Lower lobe of right lung (tissue), 2 donors: Measurements from ENCODE around the gene FGF5. TPM values are rescaled to one million over a fixed set of nuclear protein-coding genes. Genes with fewer than 3 reads are reported as not detected.
"Not testable (repeated sequence)": the region's sequence is repeated elsewhere in the genome, so short reads cannot be mapped to it uniquely, and the experiment has no call there.

ENCODE experiments used
- ATAC-seq, 2 donors: fragments of 200-7000 bp; cut with Tn5 transposase; one replicate each; pipeline ENCODE4 v1.9.1; 2020 to 2022; ENCODE audit warnings: mild to moderate bottlenecking in 2 of 2, moderate library complexity in 2 of 2
- DNase-seq: peaks from one replicate; pipeline ENCODE4 v3.0.0-alpha.2; 2020
- H3K27ac ChIP-seq: fragments of 200-600 bp; one replicate; pipeline ENCODE4 v1.8.0; 2022
- H3K27me3 ChIP-seq: fragments of 200-600 bp; one replicate; pipeline ENCODE4 v1.8.0; 2022; ENCODE audit warnings: low read depth
- H3K36me3 ChIP-seq: fragments of 200-600 bp; one replicate; pipeline ENCODE4 v1.8.0; 2022; ENCODE audit warnings: mild to moderate bottlenecking
- H3K4me1 ChIP-seq: fragments of 200-600 bp; one replicate; pipeline ENCODE4 v1.8.0; 2022
- H3K4me3 ChIP-seq: fragments of 200-600 bp; one replicate; pipeline ENCODE4 v1.8.0; 2022; ENCODE audit warnings: mild to moderate bottlenecking
- H3K9me3 ChIP-seq: fragments of 200-600 bp; one replicate; pipeline ENCODE4 v1.8.0; 2022
- CTCF ChIP-seq: fragments of 200-600 bp; IDR thresholded peaks from one replicate; pipeline ENCODE4 v1.8.0; 2022; ENCODE audit warnings: antibody characterized with exemption, mild to moderate bottlenecking
- intact Hi-C: fragments of 100-400 bp; cut with DNase I; formaldehyde crosslinking; loops from one replicate; pipeline ENCODE4 v1.11.0; 2022
- total RNA-seq: library from RNA; stranded (reverse); fragmentation: NEBNext Ultra II Directional; extraction: Animal tissue kit (Norgen Biotek cat#: 25700); gene quantifications from one replicate; pipeline ENCODE4 v1.2.1, GENCODE V29; 2021
- donor health status: DM: no; HTN: yes; CAD: no; lungs with severe emphysema.

The FGF5 gene
- total RNA-seq, 1 donor from 2014 or later: not detected

GRCh38 chr4:80270868-80271267 is 4.4 kb downstream of the FGF5 start:
- Histone ChIP-seq H3K4me3 (no peak overlapping the region), H3K27me3 (peaks cover 39% of the 10 kb centered on the region), H3K4me1 (peaks cover 14% of the 10 kb centered on the region), H3K9me3 (no peaks in the 10 kb centered on the region), H3K36me3 (no peaks in the 10 kb centered on the region), H3K27ac (no peak overlapping the region)
- DNase-seq (no peak), ATAC-seq (no peak)
- intact Hi-C loops: no loop called here
- TF ChIP-seq CTCF: no peak

- no peaks in the 10 kb centered on the region for H3K9me3 ChIP-seq
- no peak for DNase-seq
- no peaks in the 10 kb centered on the region for H3K36me3 ChIP-seq
- peaks cover 30% of the 10 kb centered on the region for H3K27me3 ChIP-seq
- H3K4me1 ChIP-seq: peaks cover 5% of the 10 kb centered on the region
- no peak overlapping the region for H3K4me3 ChIP-seq
- no peak overlapping the region for H3K27ac ChIP-seq
- no peak for TF ChIP-seq CTCF
- ATAC-seq: no peak
- intact Hi-C loops: no loop called here
Observed at GRCh38 chr4:80271801-80272200, 5.3 kb downstream of the FGF5 start.

- no peaks in the 10 kb centered on the region for H3K4me1 ChIP-seq
- no peaks in the 10 kb centered on the region for H3K27me3 ChIP-seq
- H3K9me3 ChIP-seq: no peaks in the 10 kb centered on the region
- H3K36me3 ChIP-seq: no peaks in the 10 kb centered on the region
- no peak overlapping the region for H3K27ac ChIP-seq
- intact Hi-C loops: no loop called here
- no peak overlapping the region for H3K4me3 ChIP-seq
- TF ChIP-seq CTCF: no peak
- DNase-seq (no peak), ATAC-seq (no peak)
Observed at GRCh38 chr4:80276931-80277330, 10.5 kb downstream of the FGF5 start.

- no peaks in the 10 kb centered on the region for H3K9me3 ChIP-seq
- no peak for TF ChIP-seq CTCF
- no peaks in the 10 kb centered on the region for H3K4me1 ChIP-seq
- intact Hi-C loops: no loop called here
- no peak for ATAC-seq
- no peak overlapping the region for H3K27ac ChIP-seq
- DNase-seq: no peak
- no peaks in the 10 kb centered on the region for H3K36me3 ChIP-seq
- H3K27me3 ChIP-seq: no peaks in the 10 kb centered on the region
- no peak overlapping the region for H3K4me3 ChIP-seq
Observed at GRCh38 chr4:80279751-80280150, 13.3 kb downstream of the FGF5 start.

GRCh38 chr4:80286451-80286850 is 20.0 kb downstream of the FGF5 start:
- Histone ChIP-seq H3K36me3 (no peaks in the 10 kb centered on the region), H3K27ac (no peak overlapping the region), H3K4me3 (no peak overlapping the region), H3K9me3 (no peaks in the 10 kb centered on the region), H3K4me1 (no peaks in the 10 kb centered on the region), H3K27me3 (no peaks in the 10 kb centered on the region)
- intact Hi-C loops: no loop called here
- TF ChIP-seq CTCF: no peak
- no peak for DNase-seq
- no peak for ATAC-seq

- H3K4me1 ChIP-seq, H3K27me3 ChIP-seq, H3K36me3 ChIP-seq, H3K27ac ChIP-seq, H3K9me3 ChIP-seq, intact Hi-C loops, ATAC-seq, H3K4me3 ChIP-seq, DNase-seq: not testable (repeated sequence)
Observed at GRCh38 chr4:80290665-80291064, 24.2 kb downstream of the FGF5 start.
